SK-N-SH treated with all-trans-retinoic acid at 6 μM for 48 hours (cell line): ENCODE results near the gene BTAF1.

Experiments used
- ARNTL ChIP-seq: fragments of 450-650 bp; formaldehyde crosslinking; IDR thresholded peaks from 2 replicates; pipeline ENCODE4 v1.5.0; 2020; ENCODE audit warnings: low read depth, mild to moderate bottlenecking, moderate library complexity, borderline replicate concordance
- BACH2 ChIP-seq: fragments of 250-450 bp; sonication (Bioruptor Pico); IDR thresholded peaks from 2 replicates; pipeline ENCODE4 v1.9.0; 2021; ENCODE audit warnings: mild to moderate bottlenecking, borderline replicate concordance
- POU6F1 ChIP-seq: fragments of 250-450 bp; sonication (Bioruptor Pico); IDR thresholded peaks from 2 replicates; pipeline ENCODE4 v1.8.0; 2021; ENCODE audit warnings: low read depth, mild to moderate bottlenecking, moderate library complexity, borderline replicate concordance
- ZC3H10 ChIP-seq: fragments of 250-450 bp; sonication (Bioruptor Pico); IDR thresholded peaks from 2 replicates; pipeline ENCODE4 v1.5.1; 2021; ENCODE audit warnings: mild to moderate bottlenecking, moderate library complexity
- TF ChIP-seq, protein P1 (sequence below): fragments of 250-450 bp; sonication (Bioruptor Pico); IDR thresholded peaks from 2 replicates; pipeline ENCODE4 v1.5.0; 2020; ENCODE audit warnings: mild to moderate bottlenecking, moderate library complexity
- TF ChIP-seq, protein P2 (sequence below): fragments of 250-450 bp; sonication (Bioruptor Pico); IDR thresholded peaks from 2 replicates; pipeline ENCODE4 v1.8.0; 2020; ENCODE audit warnings: mild to moderate bottlenecking, moderate library complexity, borderline replicate concordance

- TF ChIP-seq ARNTL (CRISPR knock-in tag) (no peak), BACH2 (CRISPR knock-in tag) (no peak), POU6F1 (CRISPR knock-in tag) (no peak), ZC3H10 (CRISPR knock-in tag) (no peak)
- TF ChIP-seq, protein P1, sequence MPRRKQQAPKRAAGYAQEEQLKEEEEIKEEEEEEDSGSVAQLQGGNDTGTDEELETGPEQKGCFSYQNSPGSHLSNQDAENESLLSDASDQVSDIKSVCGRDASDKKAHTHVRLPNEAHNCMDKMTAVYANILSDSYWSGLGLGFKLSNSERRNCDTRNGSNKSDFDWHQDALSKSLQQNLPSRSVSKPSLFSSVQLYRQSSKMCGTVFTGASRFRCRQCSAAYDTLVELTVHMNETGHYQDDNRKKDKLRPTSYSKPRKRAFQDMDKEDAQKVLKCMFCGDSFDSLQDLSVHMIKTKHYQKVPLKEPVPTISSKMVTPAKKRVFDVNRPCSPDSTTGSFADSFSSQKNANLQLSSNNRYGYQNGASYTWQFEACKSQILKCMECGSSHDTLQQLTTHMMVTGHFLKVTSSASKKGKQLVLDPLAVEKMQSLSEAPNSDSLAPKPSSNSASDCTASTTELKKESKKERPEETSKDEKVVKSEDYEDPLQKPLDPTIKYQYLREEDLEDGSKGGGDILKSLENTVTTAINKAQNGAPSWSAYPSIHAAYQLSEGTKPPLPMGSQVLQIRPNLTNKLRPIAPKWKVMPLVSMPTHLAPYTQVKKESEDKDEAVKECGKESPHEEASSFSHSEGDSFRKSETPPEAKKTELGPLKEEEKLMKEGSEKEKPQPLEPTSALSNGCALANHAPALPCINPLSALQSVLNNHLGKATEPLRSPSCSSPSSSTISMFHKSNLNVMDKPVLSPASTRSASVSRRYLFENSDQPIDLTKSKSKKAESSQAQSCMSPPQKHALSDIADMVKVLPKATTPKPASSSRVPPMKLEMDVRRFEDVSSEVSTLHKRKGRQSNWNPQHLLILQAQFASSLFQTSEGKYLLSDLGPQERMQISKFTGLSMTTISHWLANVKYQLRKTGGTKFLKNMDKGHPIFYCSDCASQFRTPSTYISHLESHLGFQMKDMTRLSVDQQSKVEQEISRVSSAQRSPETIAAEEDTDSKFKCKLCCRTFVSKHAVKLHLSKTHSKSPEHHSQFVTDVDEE (CRISPR knock-in tag) = no peak
- TF ChIP-seq, protein P2, sequence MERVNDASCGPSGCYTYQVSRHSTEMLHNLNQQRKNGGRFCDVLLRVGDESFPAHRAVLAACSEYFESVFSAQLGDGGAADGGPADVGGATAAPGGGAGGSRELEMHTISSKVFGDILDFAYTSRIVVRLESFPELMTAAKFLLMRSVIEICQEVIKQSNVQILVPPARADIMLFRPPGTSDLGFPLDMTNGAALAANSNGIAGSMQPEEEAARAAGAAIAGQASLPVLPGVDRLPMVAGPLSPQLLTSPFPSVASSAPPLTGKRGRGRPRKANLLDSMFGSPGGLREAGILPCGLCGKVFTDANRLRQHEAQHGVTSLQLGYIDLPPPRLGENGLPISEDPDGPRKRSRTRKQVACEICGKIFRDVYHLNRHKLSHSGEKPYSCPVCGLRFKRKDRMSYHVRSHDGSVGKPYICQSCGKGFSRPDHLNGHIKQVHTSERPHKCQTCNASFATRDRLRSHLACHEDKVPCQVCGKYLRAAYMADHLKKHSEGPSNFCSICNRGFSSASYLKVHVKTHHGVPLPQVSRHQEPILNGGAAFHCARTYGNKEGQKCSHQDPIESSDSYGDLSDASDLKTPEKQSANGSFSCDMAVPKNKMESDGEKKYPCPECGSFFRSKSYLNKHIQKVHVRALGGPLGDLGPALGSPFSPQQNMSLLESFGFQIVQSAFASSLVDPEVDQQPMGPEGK = no peak
Measured at GRCh38 chr10:91975438-91975837, 51.9 kb downstream of the BTAF1 start.
